ENCODE measurements around the gene CACNA2D2. TPM values are rescaled to one million over a fixed set of nuclear protein-coding genes. Genes with fewer than 3 reads are reported as not detected.

CACNA2D2 gene
- total RNA-seq, 1 experiment from 2014 or later, result not detected

DNA sequence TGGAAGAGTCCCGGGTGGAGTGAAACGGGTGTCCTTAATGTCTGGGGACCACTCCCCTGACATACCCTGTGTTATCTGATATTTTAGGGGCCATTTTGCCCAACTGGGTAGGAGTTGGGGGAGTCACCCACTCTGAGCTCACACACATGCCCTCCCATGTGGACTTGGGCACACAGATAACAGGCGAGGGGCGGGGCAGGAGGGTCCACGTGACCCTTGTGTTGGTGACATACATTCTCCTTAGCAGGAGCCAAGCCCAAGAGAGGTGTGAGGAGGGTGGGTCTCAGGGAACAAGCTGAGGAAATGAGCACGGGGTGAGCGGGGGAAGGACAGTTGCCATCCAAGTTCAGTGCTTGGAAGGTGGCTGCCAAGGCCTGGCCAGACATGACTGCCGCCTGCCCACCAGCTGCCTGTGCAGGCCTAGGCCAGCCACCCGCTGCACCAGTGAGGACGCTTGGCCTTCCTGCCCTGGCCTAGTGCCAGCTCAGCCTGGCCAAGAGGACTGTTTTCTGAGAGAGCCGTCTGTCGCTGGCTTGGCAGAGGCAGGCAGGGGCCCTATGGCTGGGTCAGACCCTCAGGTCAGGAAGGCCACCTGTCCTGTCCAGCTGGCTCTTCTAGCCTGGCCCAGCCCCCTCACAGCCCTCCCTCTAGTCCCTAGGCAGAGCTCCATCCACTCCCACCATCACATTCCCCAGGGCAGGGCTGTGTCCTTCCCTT, 112.8 kb downstream of the CACNA2D2 start:
- Histone ChIP-seq H3K4me1 (replicated peaks; ENCODE audit: insufficient read depth) (peaks cover 8% of the 10 kb centered on the region), H4K20me1 (ENCODE audit: insufficient read depth) (no peaks in the 10 kb centered on the region), H3K36me3 (ENCODE audit: low read depth) (no peaks in the 10 kb centered on the region), H3F3A (ENCODE audit: insufficient read depth, low read depth) (no peaks in the 10 kb centered on the region), H2AFZ (no peak overlapping the region), H3K4me2 (no peak overlapping the region), H3K27me3 (ENCODE audit: insufficient read depth, low read depth) (no peaks in the 10 kb centered on the region), H3K27ac (no peak overlapping the region), H3K9me3 (ENCODE audit: insufficient read depth, low read depth) (no peaks in the 10 kb centered on the region), H3K4me3 (no peak overlapping the region), H3K79me2 (ENCODE audit: low read depth) (no peaks in the 10 kb centered on the region), H3K9me2 (ENCODE audit: insufficient read depth) (no peaks in the 10 kb centered on the region)
- no peak for TF ChIP-seq EZH2 (IDR thresholded peaks at IDR 0.05; ENCODE audit: low read depth)
- TF ChIP-seq CTCF (conservative IDR thresholded peaks at IDR 0.05), result no peak
- ChIA-PET CTCF (interaction anchor here (1.1 kb wide), 1 partner anchor 44 kb away, joined by 11 read pairs; no protein-coding TSS in a partner anchor), POLR2A (ENCODE audit: unreplicated experiment) (no interaction called here)
- intact Hi-C loops (cut with micrococcal nuclease; ENCODE audit: unreplicated experiment), result no loop called here
- no TSS peak for BruUV-seq (replicated peaks)
- DNase-seq, result peak in 1 of 2 experiments; percentile 46

- Histone ChIP-seq H2AFZ (no peak overlapping the region), H4K20me1 (ENCODE audit: insufficient read depth) (no peaks in the 10 kb centered on the region), H3K9me3 (ENCODE audit: insufficient read depth, low read depth) (no peaks in the 10 kb centered on the region), H3K9me2 (ENCODE audit: insufficient read depth) (no peaks in the 10 kb centered on the region), H3K4me1 (replicated peaks; ENCODE audit: insufficient read depth) (peaks cover 8% of the 10 kb centered on the region; the same call in 1 of the 2 replicates), H3K27me3 (ENCODE audit: insufficient read depth, low read depth) (no peaks in the 10 kb centered on the region), H3K27ac (no peak overlapping the region), H3F3A (ENCODE audit: insufficient read depth, low read depth) (no peaks in the 10 kb centered on the region), H3K4me2 (no peak overlapping the region), H3K79me2 (ENCODE audit: low read depth) (no peaks in the 10 kb centered on the region), H3K4me3 (no peak overlapping the region), H3K36me3 (ENCODE audit: low read depth) (no peaks in the 10 kb centered on the region)
- no TSS peak for BruUV-seq (replicated peaks)
- intact Hi-C loops (cut with micrococcal nuclease; ENCODE audit: unreplicated experiment), result no loop called here
- TF ChIP-seq CTCF (conservative IDR thresholded peaks at IDR 0.05), result no peak
- no peak for TF ChIP-seq EZH2 (IDR thresholded peaks at IDR 0.05; ENCODE audit: low read depth)
- POLR2A ChIA-PET (ENCODE audit: unreplicated experiment), result no interaction called here
- no peak for DNase-seq
- CTCF ChIA-PET, result no interaction called here
These were observed 114.0 kb downstream of the CACNA2D2 start for GRCh38 chr3:50389414-50389767.

DNA sequence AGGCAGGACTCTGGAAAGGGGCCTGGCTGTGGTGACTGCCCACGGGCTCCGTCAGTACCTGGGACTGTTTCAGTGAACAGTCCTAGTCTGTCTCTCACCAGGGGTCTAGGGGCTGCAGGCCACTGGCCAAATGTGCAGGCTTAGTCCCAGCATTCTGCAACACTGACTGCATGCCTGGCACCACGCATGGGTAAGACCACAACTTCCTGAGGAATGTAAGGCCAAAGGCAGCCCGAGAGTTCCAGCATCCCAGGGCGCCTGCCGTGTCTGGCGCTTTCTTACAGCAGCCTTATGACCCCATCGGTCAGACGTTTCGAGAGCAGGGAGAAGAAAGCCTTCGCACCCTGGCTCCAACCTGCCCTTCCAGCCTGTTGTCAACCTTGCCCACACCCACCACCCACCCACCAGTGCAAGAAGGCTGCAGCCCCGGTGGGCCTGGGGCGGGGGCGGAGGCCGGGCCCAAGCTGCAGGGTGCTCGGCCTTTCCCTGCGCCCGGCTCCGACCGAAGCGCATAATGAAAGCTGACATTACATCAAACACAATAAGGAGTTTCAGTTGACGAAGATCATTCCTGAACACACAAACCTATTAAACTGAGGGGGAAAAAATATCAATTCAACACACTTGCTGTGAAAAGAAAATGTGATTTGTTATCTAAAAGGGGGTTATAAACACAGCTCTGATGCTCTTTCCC, 114.6 kb downstream of the CACNA2D2 start:
- Histone ChIP-seq H3K9me2 (ENCODE audit: insufficient read depth) (no peaks in the 10 kb centered on the region), H3K79me2 (ENCODE audit: low read depth) (no peaks in the 10 kb centered on the region), H3K36me3 (ENCODE audit: low read depth) (no peaks in the 10 kb centered on the region), H3K4me1 (replicated peaks; ENCODE audit: insufficient read depth) (peaks cover 8% of the 10 kb centered on the region; the same call in 1 of the 2 replicates), H3K9me3 (ENCODE audit: insufficient read depth, low read depth) (no peaks in the 10 kb centered on the region), H3F3A (ENCODE audit: insufficient read depth, low read depth) (no peaks in the 10 kb centered on the region), H2AFZ (no peak overlapping the region), H4K20me1 (ENCODE audit: insufficient read depth) (no peaks in the 10 kb centered on the region), H3K27me3 (ENCODE audit: insufficient read depth, low read depth) (no peaks in the 10 kb centered on the region), H3K4me2 (no peak overlapping the region), H3K4me3 (no peak overlapping the region), H3K27ac (no peak overlapping the region)
- intact Hi-C loops (cut with micrococcal nuclease; ENCODE audit: unreplicated experiment), result no loop called here
- no TSS peak for BruUV-seq (replicated peaks)
- CTCF ChIA-PET, result no interaction called here
- no peak for TF ChIP-seq EZH2 (IDR thresholded peaks at IDR 0.05; ENCODE audit: low read depth)
- TF ChIP-seq CTCF (conservative IDR thresholded peaks at IDR 0.05), result no peak; the same call in 1 of the 2 replicates
- no peak for DNase-seq
- POLR2A ChIA-PET (ENCODE audit: unreplicated experiment), result no interaction called here

All from PC-9 (cell line).